ENCODE results near the gene DDX47.
"Not testable (repeated sequence)": the region's sequence is repeated elsewhere in the genome, so short reads cannot be mapped to it uniquely, and the experiment has no call there.

DDX47 gene

DNA sequence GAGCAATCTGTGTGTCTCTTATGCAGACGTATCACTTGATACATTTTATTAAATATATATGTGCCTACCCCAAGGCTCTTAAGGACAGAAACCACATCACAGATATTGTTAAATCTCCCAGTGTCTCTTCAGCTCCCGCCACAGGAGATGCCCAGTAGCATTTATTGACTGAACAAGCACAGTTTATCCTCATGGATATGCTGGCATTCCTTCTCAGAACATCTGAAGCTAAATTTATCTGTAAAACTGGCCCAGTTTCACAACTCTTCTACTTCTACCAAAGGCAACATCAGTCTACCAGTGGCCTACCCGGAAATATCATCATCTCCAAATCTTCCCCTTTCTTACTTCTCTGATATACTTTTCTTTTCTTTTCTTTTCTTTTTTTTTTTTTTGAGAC lies 17.0 kb upstream of the DDX47 start:
- DNase-seq (ENCODE audit: low read depth, low spot score) = no peak
- no peak overlapping the region for H3K4me3 ChIP-seq (ENCODE audit: low read length)

DNA sequence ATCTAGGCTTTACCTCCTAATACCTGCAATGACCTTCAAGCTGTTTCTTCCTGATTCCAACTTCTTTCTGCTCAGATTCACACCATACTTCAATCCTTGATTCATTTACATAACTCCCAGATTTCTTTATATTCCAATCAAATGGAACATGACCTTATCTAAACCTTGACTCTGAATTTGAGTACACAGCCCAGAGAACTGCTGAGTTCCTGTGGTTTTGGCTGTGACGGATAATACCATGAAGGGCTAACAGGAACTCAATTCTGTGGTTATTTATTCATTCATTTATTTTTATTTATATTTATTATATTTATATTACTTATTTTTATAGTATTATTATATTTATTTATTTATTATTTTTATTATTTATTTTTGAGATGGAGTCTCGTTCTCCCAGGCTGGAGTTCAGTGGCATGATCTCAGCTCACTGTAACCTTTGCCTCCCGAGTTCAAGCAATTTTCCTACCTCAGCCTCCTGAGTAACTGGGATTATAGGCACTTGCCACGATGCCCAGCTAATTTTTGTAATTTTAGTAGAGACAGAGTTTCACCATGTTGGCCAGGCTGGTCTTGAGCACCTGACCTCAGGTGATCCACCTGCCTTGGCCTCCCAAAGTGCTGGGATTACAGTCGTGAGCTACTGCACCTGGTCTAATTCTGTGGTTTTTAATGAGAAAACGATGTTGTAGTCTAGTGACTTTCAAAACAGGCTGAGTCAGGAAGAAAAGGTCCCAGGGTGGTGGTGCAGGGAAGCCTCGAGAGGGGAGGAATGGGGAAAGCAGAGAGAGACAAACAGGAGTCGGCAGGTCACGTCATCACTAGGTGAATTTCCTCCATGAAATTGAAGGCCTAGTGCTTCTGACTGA lies 16.0 kb upstream of the DDX47 start:
- DNase-seq (ENCODE audit: low read depth, low spot score) = no peak
- no peak overlapping the region for H3K4me3 ChIP-seq (ENCODE audit: low read length)

DNA sequence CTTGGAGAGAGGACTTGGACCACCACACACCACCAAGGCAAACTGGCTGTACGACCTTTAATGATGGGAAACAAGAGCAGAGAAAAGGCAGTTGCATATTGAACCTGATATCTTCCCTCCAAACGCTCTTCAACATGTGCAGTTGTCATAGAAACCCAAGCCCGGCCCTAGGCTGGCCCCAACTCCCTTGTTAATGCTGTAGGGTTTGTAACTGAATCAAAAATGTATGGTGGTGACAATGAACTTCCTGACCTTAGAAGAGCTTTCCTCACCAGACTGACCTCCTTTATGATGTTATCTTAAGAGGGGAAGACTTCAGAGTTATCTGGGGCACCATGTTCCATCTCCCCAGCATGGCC lies 15.4 kb upstream of the DDX47 start:
- DNase-seq (ENCODE audit: low read depth, low spot score) = no peak

DNA sequence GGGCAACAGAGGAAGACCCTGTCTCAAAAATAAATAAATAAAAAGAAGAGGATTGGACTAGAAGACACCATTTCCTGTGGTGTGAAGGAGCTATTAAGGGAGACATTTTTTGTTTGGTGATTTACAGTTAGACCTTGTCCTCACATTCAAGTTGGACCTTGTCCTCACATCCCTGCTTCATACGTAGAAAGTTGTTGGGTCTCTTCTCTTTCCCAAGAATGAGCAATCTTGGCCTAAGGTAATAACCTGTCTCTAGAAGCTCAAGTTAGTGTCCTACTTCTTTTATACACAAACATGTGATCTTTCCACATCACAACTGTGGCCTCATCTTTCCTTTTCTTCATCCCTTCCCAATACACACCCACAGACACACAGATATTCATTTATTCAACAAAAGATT lies 14.7 kb upstream of the DDX47 start:
- no peak for DNase-seq (ENCODE audit: low read depth, low spot score)
- H3K4me3 ChIP-seq (ENCODE audit: low read length) = no peak overlapping the region

More for the DNA sequence above, 15.4 kb upstream of the DDX47 start:
- H3K4me3 ChIP-seq (ENCODE audit: low read length) = no peak overlapping the region

DNA sequence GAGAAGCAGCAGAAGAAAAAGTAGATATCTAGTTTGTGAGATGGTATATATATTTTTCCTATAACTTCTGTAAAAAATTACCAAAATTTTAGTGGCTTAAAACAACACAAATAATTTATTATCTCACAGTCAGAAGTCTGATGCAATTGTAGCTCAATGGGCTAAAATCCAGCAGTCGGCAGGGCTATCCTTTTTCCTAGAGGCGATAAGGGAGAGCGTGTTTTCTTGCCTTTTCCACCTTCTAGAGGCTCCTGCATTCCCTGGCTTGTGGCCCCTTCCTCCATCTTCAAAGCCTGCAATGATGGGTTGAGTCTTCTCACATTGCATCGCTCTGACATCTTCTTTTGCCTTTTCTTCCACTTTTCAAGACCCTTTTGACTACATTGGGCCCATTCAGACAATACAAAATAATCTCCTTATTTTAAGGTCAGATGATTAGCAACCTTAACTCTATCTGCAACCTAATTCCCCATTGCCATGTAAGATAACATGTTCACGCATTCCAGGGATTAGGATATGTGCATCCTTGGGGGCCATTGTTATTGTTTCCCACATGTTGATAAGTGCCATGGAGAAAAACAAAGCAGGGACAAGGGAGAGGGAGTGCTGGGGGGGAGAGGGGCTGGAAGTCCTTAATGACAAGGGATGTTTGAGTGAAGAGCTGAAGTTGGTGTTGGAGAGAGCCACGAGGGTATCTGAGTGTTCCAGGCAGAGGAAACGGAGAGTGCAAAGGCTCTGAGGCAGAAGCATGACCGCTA lies 13.8 kb upstream of the DDX47 start:
- H3K4me3 ChIP-seq (ENCODE audit: low read length) = no peak overlapping the region
- no peak for DNase-seq (ENCODE audit: low read depth, low spot score)

DNA sequence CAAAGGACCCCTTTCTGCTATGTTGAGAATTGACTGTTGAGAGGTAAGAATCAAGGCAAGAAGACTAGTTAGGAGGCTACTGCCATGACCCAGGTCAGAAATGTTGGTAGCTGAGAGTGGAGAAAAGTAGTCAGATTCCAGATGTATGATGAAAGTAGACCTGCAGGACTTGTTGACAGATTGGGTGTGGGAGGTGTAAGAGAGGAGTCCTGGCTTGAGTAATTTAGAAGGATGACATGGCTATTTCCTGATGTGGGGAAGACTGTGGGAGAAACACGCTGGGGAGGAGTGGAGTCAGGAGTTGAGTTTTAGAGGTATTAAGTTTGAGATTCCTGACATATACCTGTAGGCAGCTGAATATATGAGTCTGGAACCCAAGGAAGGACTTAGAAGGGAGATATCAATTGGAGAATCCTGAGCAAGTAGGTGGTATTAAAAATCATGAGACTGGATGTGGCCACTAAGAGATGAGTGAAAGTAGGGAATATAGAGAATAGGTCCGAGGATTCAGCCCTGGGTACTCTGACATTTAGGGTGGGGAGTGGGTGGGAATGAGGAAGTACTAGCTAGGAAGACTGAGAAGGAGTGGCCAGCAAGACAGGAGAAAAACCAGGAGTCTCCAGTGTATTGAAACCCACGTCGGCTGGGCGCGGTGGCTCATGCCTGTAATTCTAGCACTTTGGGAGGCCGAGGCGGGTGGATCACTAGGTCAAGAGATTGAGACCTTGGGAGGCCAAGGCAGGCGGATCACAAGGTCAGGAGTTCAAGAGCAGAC lies 12.6 kb upstream of the DDX47 start:
- no peak for DNase-seq (ENCODE audit: low read depth, low spot score)
- no peak overlapping the region for H3K4me3 ChIP-seq (ENCODE audit: low read length)

DNA sequence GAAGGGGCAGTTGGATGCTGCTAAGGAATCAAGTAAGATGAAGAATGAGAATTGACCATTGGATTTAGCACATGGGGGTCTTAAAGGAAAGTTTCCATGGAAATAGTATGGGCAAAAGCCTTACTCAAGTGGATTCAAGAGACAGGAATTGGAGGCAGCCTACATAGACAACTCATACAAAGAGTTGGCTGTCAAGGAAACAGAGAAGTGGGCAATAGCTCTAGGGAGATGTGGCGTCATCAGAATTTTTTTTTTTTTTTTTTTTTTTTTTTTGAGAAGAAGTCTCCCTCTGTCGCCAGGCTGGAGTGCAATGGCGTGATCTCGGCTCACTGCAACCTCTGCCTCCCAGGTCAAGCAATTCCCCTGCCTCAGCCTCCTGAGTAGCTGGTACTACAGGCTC lies 11.5 kb upstream of the DDX47 start:
- DNase-seq (ENCODE audit: low read depth, low spot score); H3K4me3 ChIP-seq (ENCODE audit: low read length): not testable (repeated sequence)

DNA sequence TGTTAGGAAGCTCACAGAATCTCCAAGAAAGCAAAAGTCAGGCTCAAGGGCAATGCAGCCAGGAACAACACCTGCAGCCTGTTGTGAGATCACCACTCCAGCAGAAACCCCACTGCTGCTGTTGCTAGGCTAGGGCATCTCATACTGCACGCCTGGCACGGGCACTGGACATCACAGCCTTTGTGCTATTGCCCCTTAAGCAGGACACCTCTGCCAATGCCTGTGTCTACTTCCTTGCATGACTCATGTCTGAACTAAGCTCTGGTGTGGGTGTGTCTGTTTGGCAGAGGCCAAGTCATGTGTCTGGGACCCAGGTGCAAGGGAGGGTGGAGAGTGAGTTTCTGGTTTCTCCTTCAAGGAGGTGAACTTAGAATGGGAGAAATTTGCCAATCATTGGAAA lies 10.0 kb upstream of the DDX47 start:
- DNase-seq (ENCODE audit: low read depth, low spot score) = no peak
- H3K4me3 ChIP-seq (ENCODE audit: low read length) = no peak overlapping the region

DNA sequence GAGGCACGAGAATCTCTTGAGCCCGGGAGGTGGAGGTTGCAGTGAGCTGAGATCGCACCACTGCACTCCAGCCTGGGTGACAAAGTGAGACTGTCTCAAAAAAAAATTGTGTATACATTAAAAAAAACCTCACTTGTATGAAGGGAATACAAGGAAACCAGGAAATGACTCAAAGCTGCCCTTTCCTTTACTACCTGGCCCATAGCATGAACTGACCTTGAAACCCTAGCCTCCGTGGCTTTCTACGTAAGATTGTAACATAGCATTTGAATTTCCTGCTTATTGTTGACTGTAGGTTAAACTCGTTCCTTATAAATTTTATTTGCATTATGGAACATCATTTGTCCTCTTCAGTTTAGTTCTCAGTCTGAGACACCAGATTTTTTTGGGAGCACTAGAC lies 9.1 kb upstream of the DDX47 start:
- no peak overlapping the region for H3K4me3 ChIP-seq (ENCODE audit: low read length)
- DNase-seq (ENCODE audit: low read depth, low spot score) = no peak

DNA sequence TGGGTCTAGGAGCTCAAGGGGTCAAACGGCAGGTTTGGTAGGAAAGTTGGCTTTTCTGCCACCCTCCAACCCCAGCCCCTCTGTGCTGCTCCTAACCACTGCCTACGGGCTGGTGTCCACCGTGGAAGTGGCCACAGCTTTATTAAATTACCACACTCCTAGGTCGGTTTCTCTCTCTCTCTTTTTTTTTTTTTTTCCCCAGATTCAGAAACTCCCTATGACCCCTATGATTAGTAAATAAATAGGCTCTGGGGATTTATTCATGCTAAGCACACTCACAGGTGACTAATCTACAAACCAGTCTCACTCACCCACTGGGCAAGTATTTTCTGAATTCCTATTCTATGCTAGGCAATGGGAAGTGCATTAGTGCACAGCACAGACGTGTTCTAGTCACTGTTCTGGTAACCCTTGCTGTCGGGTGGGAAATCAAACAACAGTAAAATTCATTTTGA lies 8.7 kb upstream of the DDX47 start:
- DNase-seq (ENCODE audit: low read depth, low spot score) = no peak
- H3K4me3 ChIP-seq (ENCODE audit: low read length) = no peak overlapping the region

DNA sequence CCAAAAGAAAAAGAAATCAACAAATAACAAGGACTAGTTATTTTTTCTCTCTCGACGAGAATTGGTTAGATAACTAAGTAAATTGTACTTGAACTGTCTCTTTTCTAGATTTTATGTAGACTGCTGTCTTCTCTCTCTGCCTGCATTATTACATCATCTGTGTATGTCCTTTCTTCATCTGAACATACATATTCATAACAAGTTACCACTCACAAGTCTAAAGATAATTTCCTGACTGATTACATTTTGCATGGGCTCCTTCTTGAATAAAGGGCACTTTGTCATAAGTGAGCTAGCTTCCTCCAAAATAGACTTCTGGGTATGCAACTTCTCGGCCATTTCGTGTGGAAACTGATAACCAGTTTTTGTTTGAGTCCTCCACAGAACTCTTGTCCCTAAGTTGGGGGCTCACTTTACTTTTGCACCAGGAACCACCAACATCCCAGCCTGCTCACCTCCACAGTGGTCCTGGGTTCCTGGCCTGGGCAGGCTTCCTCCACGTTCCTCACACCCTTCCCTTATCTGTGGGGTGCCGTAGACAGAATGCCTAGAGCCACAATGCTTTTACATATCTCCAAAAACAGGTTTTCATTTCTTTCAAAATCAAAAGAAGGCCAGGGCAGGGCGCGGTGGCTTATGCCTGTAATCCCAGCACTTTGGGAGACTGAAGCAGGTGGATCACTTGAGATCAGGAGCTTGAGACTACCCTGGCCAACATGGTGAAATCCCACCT lies 6.2 kb upstream of the DDX47 start:
- no peak overlapping the region for H3K4me3 ChIP-seq (ENCODE audit: low read length)
- no peak for DNase-seq (ENCODE audit: low read depth, low spot score)

DNA sequence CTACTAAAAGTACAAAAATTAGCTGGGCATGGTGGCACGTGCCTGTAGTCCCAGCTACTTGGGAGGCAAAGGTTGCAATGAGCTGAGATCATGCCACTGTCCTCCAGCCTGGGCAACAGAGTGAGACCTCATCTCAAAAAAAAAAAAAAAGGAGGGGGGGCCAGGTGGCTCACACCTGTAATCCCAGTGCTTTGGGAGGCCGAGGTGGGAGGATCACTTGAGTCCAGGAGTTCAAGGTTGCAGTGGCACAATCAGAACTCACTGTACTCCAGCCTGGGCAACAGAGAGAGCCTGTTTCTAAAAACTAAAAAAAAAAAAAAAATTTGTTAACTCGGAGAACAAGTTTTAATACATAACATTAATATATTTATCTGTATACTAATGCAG lies 5.6 kb upstream of the DDX47 start:
- DNase-seq (ENCODE audit: low read depth, low spot score); H3K4me3 ChIP-seq (ENCODE audit: low read length): not testable (repeated sequence)

DNA sequence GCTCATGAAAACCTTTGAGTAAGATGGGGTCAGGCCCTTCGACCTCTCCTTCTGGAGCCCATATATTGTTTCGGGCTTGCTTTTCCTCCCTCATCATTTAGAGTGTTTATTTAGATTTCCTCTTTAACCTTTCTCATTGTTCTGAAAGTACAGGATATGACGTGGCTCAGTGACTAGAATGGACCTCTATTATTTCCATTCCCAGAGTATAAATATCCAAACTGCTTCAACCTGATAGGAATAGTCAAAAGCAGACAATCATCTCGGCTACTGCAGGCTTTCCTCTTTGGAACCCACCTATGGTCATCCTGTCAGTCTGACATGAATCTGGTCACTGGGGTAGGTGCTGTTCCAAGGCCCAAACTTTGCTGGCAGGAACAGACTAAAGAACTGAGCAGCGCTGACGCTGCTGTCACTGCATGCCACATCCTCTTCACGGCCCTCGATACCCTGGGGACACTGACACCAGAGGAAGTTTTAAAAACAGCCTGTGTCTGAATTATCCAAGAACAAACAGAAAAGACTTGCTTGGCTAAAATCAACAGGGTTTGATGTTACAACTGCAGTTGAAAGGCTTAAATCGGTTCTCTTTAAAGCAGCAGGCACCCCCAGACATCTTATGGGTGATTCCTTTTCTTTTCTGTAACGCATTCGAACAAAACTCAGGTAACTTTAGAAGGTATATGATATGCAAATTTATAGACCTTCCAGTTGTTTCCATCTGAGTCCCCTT lies 5.0 kb upstream of the DDX47 start:
- peak; percentile 65 for DNase-seq (ENCODE audit: low read depth, low spot score)
- H3K4me3 ChIP-seq (ENCODE audit: low read length) = no peak overlapping the region

DNA sequence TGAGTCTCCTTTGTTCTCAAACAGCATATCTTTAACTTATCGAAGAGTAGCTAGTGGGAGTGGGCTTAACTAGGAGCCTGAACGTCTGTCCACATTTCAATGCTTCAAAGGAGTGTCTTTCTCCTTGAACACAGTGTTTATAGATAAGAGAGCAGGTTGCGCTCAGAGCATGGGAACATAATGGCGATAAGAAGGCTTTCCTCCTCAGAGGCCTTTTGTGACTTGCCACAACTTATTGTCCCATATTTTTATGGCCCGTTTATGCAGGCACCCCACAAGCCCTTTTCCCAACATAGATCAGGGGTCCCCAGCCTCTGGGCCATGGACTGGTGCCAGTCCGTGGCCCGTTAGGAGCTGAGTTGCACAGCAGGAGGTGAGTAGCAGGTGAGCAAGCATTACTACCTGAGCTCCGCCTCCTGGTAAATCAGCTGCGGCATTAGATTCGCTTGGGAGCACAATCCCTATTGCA lies 2.6 kb upstream of the DDX47 start:
- H3K4me3 ChIP-seq (ENCODE audit: low read length) = no peak overlapping the region
- no peak for DNase-seq (ENCODE audit: low read depth, low spot score)

DNA sequence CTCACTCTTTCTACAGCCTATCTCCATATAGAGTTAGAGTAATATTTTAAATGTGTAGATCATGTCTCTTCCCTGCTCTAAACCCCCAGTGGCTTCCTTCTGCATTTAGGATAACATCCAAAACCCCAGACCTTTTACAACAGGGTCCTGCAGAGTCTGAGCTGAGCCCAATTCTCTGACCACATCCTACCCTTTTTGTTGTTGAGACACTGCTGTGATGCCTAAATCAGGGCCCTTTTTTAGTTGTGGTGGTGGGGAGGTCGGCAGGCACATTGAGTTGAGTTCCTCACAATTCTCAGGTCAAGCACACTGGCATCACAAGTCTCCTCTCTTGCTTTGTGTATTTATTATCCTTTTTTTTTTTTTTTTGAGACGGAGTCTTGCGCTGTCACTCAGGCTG lies 1.8 kb upstream of the DDX47 start:
- no peak overlapping the region for H3K4me3 ChIP-seq (ENCODE audit: low read length)
- no peak for DNase-seq (ENCODE audit: low read depth, low spot score)

DNA sequence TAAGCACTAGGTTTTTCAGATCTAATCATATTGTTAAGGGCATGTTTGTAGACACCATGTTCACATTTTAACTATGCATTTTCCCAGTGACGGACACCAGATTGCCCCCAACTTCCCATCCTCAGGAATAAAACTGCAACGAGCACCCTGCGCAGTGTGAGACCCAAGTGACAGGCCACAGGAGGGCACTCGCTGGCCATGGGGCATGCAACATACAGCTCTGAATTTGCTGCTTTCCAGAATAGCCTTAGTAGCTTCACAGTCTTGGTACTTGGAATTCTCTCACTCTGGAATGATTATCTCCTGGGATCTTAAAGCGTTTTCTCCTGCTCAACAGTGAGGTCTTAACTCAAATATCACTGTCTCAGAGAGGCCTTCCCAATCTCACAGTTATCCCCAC lies 972 bp upstream of the DDX47 start:
- DNase-seq (ENCODE audit: low read depth, low spot score) = no peak
- H3K4me3 ChIP-seq (ENCODE audit: low read length) = no peak overlapping the region

DNA sequence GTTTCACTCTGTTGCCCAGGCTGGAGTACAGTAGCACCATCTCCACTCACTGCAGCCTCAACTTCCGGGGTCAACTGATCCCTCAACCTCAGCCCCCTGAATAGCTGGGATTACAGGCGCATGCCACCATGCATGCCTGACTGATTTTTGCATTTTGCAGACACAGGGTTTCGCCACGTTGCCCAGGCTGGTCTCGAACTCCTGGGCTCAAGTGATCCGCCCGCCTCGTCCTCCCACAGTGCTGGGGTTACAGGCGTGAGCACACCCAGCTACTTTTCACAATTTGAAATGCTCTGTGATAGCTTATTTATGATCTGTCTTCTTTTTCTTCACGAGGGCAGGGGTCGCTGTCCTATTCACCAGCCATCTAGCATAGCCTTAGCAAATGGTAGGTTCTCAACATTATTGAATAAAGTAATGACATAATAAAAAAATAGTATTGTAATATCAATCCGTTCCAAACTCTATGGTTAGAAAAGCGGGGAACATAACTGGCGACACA lies 477 bp upstream of the DDX47 start:
- peak overlapping the region; percentile 21; the same call in 1 of the 2 replicates for H3K4me3 ChIP-seq (ENCODE audit: low read length)
- no peak for DNase-seq (ENCODE audit: low read depth, low spot score)

DNA sequence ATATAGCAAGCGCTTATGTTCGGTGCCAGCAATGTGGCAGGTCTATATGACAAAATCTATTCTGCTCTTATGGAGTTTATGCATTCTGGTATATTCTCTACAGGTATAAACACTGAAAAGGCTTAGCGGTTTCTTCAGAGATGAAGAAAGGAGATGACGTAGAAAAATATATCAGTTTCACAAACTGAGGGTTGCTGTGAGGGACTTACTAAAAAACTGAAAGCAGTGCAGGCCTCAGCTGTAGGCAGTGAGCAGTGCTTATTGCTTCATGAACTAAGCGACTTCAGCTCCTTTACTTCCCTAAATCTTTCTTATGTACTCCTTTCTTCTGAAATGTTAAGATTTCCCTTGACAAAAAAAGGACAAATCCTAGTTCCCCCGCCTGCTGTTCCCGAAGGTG lies 4.5 kb downstream of the DDX47 start:
- H3K4me3 ChIP-seq (ENCODE audit: low read length) = no peak overlapping the region
- no peak for DNase-seq (ENCODE audit: low read depth, low spot score)
